HG03571 (cell line): ENCODE measurements around the gene SLC2A5.
"Not testable (repeated sequence)": the region's sequence is repeated elsewhere in the genome, so short reads cannot be mapped to it uniquely, and the experiment has no call there.

Experiments
- ATAC-seq: cut with Tn5 transposase; IDR thresholded peaks from one replicate; pipeline ENCODE4 v1.9.1; 2021; ENCODE audit not compliant: unreplicated experiment

SLC2A5 gene

GRCh38 chr1:9038881-9039760 lies 30.3 kb downstream of the SLC2A5 start:
- no peak for ATAC-seq

GRCh38 chr1:9038338-9038650 lies 31.1 kb downstream of the SLC2A5 start:
- no peak for ATAC-seq

- ATAC-seq, result no peak
Observed at GRCh38 chr1:9037476-9038337, 31.7 kb downstream of the SLC2A5 start.

GRCh38 chr1:9035226-9035625 lies 34.2 kb downstream of the SLC2A5 start:
- no peak for ATAC-seq

GRCh38 chr1:9033363-9033762 lies 36.1 kb downstream of the SLC2A5 start:
- no peak for ATAC-seq

GRCh38 chr1:9031484-9032259 lies 37.8 kb downstream of the SLC2A5 start:
- no peak for ATAC-seq

- ATAC-seq, result not testable (repeated sequence)
Observed at GRCh38 chr1:9031077-9031476, 38.4 kb downstream of the SLC2A5 start.

GRCh38 chr1:9028921-9029705 lies 40.3 kb downstream of the SLC2A5 start:
- no peak for ATAC-seq

GRCh38 chr1:9027307-9027706 lies 42.1 kb downstream of the SLC2A5 start:
- no peak for ATAC-seq

- ATAC-seq, result no peak
Observed at GRCh38 chr1:9025449-9025848, 44.0 kb downstream of the SLC2A5 start.

GRCh38 chr1:9024837-9025236 lies 44.6 kb downstream of the SLC2A5 start:
- ATAC-seq, result no peak

- ATAC-seq, result no peak
Observed at GRCh38 chr1:9022773-9023172, 46.7 kb downstream of the SLC2A5 start.

- ATAC-seq, result not testable (repeated sequence)
Observed at GRCh38 chr1:9022026-9022738, 47.3 kb downstream of the SLC2A5 start.

- ATAC-seq, result no peak
Observed at GRCh38 chr1:9020305-9020704, 49.1 kb downstream of the SLC2A5 start.

- no peak for ATAC-seq
Observed at GRCh38 chr1:9019896-9020295, 49.5 kb downstream of the SLC2A5 start.

GRCh38 chr1:9018333-9018732 lies 51.1 kb downstream of the SLC2A5 start:
- ATAC-seq, result no peak

- ATAC-seq, result no peak
Observed at GRCh38 chr1:9016455-9016854, 53.0 kb downstream of the SLC2A5 start.

GRCh38 chr1:9014475-9015375 lies 54.7 kb downstream of the SLC2A5 start:
- ATAC-seq, result no peak

- ATAC-seq, result no peak
Observed at GRCh38 chr1:9013819-9014218, 55.6 kb downstream of the SLC2A5 start.
